Kidney (tissue), 14 donors: ENCODE measurements around the gene XRCC5. TPM values are rescaled to one million over a fixed set of nuclear protein-coding genes. Genes with fewer than 3 reads are reported as not detected.

Experiments
- DNase-seq, 5 donors: peaks; one replicate each; pipeline ENCODE4 v3.0.0-alpha.2; 2013 to 2020
- FAIRE-seq: peaks from 2 replicates; lab custom pipeline; 2012; peaks lifted over from hg19 to GRCh38; lab: Jason Lieb, UNC
- H3K27ac ChIP-seq, 2 donors: one replicate each; pipeline ENCODE4 v1.7.0; 2013; ENCODE audit warnings: low read depth in 2 of 2, low read length in 2 of 2, inconsistent platforms in 1 of 2
- H3K27me3 ChIP-seq: one replicate; pipeline ENCODE4 v1.7.1; 2013; ENCODE audit warnings: low read length, inconsistent platforms; ENCODE audit not compliant: control insufficient read depth, insufficient read depth
- H3K36me3 ChIP-seq, 3 donors: one replicate each; pipeline versions ENCODE4 v1.7.0 to v1.7.1; 2013; ENCODE audit warnings: low read length in 3 of 3, control low read depth in 1 of 3, inconsistent platforms in 1 of 3; ENCODE audit not compliant: insufficient read depth in 3 of 3, control insufficient read depth in 2 of 3
- H3K4me1 ChIP-seq, 3 donors: one replicate each; pipeline versions ENCODE4 v1.7.0 to v1.7.1; 2013; ENCODE audit warnings: low read length in 3 of 3, inconsistent platforms in 1 of 3, low read depth in 1 of 3; ENCODE audit not compliant: control insufficient read depth in 2 of 3, insufficient read depth in 2 of 3
- H3K4me3 ChIP-seq, 3 donors: one replicate each; pipeline versions ENCODE4 v1.7.0 to v1.8.1; 2013; ENCODE audit warnings: low read length in 3 of 3, control low read depth in 1 of 3, inconsistent platforms in 1 of 3
- H3K9ac ChIP-seq, 3 donors: one replicate each; pipeline versions ENCODE4 v1.7.0 to v1.7.1; 2013; ENCODE audit warnings: low read length in 3 of 3, control low read depth in 1 of 3, inconsistent platforms in 1 of 3
- H3K9me3 ChIP-seq, 3 donors: one replicate each; pipeline versions ENCODE4 v1.7.0 to v1.7.1; 2013; ENCODE audit warnings: low read length in 3 of 3, control low read depth in 1 of 3, inconsistent platforms in 1 of 3; ENCODE audit not compliant: control insufficient read depth in 2 of 3, insufficient read depth in 1 of 3
- intact Hi-C: fragments of 100-400 bp; cut with DNase I; formaldehyde crosslinking; loops from one replicate; pipeline ENCODE4 v1.11.1; 2022
- polyA plus RNA-seq: library from polyadenylated mRNA; stranded (reverse); fragments of 350-450 nt; fragmentation: Illumina TruSeq; extraction: RNeasy Lipid Tissue Mini Kit (QIAGEN cat#74804); gene quantifications from one replicate; pipeline ENCODE4 v1.2.3, GENCODE V29; 2014; ENCODE audit warnings: low read depth, low replicate concordance; ENCODE audit not compliant: insufficient read depth
- total RNA-seq: library from RNA; stranded (reverse); fragmentation: NEBNext Ultra II Directional; extraction: Animal tissue kit (Norgen Biotek cat#: 25700); gene quantifications from one replicate; pipeline ENCODE4 v1.2.1, GENCODE V29; 2021
- TF ChIP-seq, protein P1 (sequence below): IDR thresholded peaks from 3 replicates; pipeline ENCODE4 v1.5.1; 2012; ENCODE audit warnings: mild to moderate bottlenecking, moderate library complexity, borderline replicate concordance; ENCODE audit not compliant: insufficient read depth; ENCODE audit errors: extremely low read depth
- donor health status: control.
- donor health status: control.
- donor health status: control.
- donor health status: control.
- donor health status: control.
- donor health status: DM: yes; HTN: yes; CAD: no.
- donor health status: Normal renal cell carcinoma (clear cell type).

The XRCC5 gene
- total and polyA plus RNA-seq, 2 donors from 2014 or later: 90.7 to 265 TPM

DNA sequence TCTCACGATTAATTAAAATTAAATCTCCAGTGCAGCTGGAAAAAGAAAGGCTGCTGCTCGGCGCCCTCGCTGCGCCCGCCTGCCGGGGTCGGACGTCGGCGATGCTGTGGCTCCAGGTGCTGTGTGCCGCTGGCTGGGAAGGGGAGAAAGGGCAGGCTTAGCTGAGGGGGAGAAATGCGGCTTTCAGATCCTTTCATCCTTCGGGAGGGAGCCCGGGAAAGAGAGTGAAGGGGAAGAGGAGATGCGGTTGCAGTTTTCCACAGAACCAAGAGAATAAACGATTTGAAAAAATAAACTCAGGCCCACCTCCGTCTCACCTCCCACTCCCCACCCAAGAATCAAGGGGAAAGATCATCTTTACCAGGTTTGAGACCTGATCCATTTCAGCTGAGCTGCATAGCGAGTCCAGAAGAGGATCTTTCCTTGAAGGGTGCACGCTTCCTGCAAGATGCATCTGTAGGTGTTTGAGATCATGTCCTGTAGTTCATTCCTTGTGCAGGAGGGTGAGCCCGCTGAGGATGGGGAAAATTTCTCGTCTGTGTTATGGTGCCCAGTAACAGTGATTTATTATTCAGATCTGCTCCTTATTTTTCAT, 26.9 kb upstream of the XRCC5 start:
- DNase-seq (peak; percentile 27 to 73 (median 53)), FAIRE-seq (no peak)
- H3K9ac ChIP-seq: peak overlapping the region; percentile 37 to 70 (median 65)
- TF ChIP-seq, protein P1, sequence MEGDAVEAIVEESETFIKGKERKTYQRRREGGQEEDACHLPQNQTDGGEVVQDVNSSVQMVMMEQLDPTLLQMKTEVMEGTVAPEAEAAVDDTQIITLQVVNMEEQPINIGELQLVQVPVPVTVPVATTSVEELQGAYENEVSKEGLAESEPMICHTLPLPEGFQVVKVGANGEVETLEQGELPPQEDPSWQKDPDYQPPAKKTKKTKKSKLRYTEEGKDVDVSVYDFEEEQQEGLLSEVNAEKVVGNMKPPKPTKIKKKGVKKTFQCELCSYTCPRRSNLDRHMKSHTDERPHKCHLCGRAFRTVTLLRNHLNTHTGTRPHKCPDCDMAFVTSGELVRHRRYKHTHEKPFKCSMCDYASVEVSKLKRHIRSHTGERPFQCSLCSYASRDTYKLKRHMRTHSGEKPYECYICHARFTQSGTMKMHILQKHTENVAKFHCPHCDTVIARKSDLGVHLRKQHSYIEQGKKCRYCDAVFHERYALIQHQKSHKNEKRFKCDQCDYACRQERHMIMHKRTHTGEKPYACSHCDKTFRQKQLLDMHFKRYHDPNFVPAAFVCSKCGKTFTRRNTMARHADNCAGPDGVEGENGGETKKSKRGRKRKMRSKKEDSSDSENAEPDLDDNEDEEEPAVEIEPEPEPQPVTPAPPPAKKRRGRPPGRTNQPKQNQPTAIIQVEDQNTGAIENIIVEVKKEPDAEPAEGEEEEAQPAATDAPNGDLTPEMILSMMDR: no peak
- peaks cover 6 to 9% (median 7%) of the 10 kb centered on the region in 3 donors for H3K4me1 ChIP-seq
- no peaks in the 10 kb centered on the region for H3K9me3 ChIP-seq
- H3K4me3 ChIP-seq: peak overlapping the region; percentile 73 to 88 (median 76)
- H3K27ac ChIP-seq: peak overlapping the region in 1 of 2 donors; percentile 26
- H3K36me3 ChIP-seq: no peaks in the 10 kb centered on the region
- intact Hi-C loops: no loop called here
- no peaks in the 10 kb centered on the region for H3K27me3 ChIP-seq

DNA sequence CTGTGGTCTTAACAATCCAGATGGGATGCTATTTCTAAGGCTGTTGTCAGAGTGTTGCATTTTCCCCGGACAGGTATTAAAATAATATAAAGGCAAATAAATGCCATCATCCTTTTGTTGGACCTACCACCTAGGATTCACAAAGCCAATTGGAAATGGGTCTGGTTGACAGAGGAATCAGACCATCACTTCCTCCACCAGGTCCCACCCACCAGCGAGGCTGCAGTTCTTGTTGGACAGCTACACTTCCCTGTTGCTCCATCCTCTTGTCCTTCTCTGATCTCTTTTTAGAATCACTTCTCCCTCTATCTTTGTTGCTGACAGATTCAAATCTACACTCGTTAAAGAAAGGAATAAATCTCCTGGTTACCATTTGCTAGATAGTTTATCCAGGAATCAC, 26.3 kb upstream of the XRCC5 start:
- peak in 3 of 5 donors; percentile 29 to 67 (median 58) for DNase-seq

DNA sequence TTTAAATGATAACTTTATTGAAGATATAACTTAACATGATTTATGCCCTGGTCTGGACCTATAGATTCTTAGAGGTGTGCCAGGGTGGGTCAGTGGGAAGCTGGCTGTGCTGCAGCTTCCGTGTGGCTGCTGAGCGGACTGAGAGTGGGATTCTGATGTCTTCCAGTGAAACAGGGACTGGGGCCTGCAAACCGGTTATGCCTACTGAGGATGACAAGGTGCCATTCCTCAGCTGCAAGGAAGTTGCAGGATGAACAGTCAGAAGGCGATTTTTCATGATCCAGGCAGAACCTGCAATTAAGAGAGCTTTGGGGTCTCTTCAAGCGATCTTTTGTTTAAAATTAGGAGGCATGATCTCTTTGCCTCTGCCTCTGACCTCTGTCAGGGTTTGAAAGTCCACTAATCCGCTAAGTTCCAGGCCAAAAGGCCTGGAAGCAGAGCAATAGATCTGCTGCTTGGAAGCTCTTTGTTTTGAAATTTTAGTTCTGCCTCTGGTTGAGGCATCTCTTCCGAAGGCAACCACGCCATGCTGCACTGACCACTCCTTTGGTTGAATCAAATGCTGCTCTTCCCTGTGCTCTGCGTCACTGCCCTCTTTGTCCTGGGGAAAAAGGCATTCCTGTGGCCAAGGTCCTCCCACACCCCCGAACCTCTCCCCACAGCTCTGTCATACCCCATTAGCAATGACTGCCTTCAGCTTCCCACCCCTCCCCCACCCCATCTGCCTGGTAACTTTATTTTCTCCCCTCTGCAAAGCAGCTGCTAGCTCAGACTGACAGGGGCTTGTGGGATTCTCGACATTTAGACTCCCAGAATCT, 25.5 kb upstream of the XRCC5 start:
- no peaks in the 10 kb centered on the region for H3K36me3 ChIP-seq
- no peak overlapping the region for H3K9ac ChIP-seq
- no peak for FAIRE-seq
- TF ChIP-seq, protein P1: no peak
- H3K9me3 ChIP-seq: no peaks in the 10 kb centered on the region
- intact Hi-C loops: no loop called here
- H3K4me3 ChIP-seq: peak overlapping the region in 1 of 3 donors; percentile 9
- peaks cover 4 to 7% (median 6%) of the 10 kb centered on the region in 3 donors for H3K4me1 ChIP-seq
- H3K27ac ChIP-seq: no peak overlapping the region
- H3K27me3 ChIP-seq: no peaks in the 10 kb centered on the region
- DNase-seq: peak; percentile 72 to 94 (median 92)

More for the DNA sequence above, 26.3 kb upstream of the XRCC5 start:
- peaks cover 6 to 9% (median 7%) of the 10 kb centered on the region in 3 donors for H3K4me1 ChIP-seq
- H3K9ac ChIP-seq: peak overlapping the region in 1 of 3 donors; percentile 65
- no peaks in the 10 kb centered on the region for H3K9me3 ChIP-seq
- no peaks in the 10 kb centered on the region for H3K36me3 ChIP-seq
- intact Hi-C loops: no loop called here
- no peaks in the 10 kb centered on the region for H3K27me3 ChIP-seq
- no peak overlapping the region for H3K27ac ChIP-seq
- TF ChIP-seq, protein P1: no peak
- FAIRE-seq: no peak
- peak overlapping the region in 2 of 3 donors; percentile 76 to 88 for H3K4me3 ChIP-seq
